ENCODE data around the gene CCDC138.

DNA sequence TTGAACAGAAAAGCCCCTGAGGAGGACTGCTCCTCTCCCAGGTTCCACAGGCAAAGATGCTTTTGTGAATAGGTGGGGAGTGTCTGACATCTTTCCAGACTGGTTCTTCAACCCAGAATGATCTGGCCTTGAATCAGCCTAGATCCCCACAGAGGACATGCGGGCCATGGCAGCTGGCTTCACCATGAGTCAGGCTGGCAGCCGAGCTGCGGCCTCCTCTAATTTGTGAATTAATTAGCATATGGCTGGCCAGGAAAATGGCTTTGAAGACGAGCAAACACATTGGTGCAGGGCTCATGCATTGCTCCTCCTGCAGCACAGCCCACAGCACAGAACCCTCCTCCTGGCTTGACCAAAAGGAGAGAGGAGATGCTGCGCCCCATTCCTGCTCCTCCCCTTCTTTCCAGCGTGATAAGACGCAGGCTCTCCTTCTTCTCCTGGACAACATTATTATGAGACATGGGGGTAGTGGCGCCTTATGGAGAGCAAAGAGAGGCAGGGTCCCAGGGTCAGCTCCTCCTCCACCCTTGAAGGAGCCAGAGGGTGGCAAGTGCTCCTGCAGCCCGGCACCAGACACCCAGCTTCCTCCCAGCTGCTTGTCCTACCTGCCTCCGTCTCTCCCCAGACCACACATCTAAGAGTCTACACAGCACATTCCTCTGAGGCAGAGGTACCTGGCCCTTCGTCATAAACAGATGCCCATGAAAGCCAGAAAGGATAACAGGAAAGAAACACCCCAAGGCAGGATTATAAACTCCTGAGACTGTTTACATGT is 135.8 kb downstream of the CCDC138 start:
- TF ChIP-seq POLR2AphosphoS5 (IDR thresholded peaks at IDR 0.05; ENCODE audit: low read depth, low read length) (no peak), POLR2A (IDR thresholded peaks at IDR 0.05; ENCODE audit: low read depth, low read length) (no peak)
